GM18873 (cell line): ENCODE data around the gene SPARCL1.
"Not testable (repeated sequence)": the region's sequence is repeated elsewhere in the genome, so short reads cannot be mapped to it uniquely, and the experiment has no call there.

Experiments used
- ATAC-seq: cut with Tn5 transposase; IDR thresholded peaks from one replicate; pipeline ENCODE4 v1.9.1; 2021; ENCODE audit warnings: mild to moderate bottlenecking, moderate library complexity, moderate number of reproducible peaks; ENCODE audit not compliant: unreplicated experiment, low FRiP score

SPARCL1 gene, protein sequence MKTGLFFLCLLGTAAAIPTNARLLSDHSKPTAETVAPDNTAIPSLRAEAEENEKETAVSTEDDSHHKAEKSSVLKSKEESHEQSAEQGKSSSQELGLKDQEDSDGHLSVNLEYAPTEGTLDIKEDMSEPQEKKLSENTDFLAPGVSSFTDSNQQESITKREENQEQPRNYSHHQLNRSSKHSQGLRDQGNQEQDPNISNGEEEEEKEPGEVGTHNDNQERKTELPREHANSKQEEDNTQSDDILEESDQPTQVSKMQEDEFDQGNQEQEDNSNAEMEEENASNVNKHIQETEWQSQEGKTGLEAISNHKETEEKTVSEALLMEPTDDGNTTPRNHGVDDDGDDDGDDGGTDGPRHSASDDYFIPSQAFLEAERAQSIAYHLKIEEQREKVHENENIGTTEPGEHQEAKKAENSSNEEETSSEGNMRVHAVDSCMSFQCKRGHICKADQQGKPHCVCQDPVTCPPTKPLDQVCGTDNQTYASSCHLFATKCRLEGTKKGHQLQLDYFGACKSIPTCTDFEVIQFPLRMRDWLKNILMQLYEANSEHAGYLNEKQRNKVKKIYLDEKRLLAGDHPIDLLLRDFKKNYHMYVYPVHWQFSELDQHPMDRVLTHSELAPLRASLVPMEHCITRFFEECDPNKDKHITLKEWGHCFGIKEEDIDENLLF

DNA sequence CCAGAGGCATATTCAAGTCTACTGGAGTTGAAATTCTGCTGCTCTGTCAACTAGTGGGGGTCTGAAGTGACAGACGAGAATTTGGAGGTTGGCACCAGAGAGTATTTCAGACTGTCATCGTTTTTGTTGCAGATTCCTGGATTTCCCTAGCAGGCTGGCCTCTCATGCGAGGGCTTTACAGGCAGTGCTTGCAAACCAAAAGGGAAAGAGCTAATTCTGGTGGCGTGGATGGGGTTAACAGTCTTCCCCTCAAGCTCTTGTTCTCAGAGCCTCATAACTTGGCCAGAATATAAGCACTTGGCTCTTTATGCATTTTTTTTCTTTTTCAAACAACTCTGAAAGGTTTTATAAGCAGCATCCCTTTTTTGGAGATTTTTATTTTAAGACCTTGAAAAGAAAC is at the start of gene SPARCL1:
Gene SPARCL1 (minus strand): TSS at position 190 of the 400 bp plus-strand sequence. CDS start 29,802 bp downstream, outside the sequence.
- no peak for ATAC-seq

DNA sequence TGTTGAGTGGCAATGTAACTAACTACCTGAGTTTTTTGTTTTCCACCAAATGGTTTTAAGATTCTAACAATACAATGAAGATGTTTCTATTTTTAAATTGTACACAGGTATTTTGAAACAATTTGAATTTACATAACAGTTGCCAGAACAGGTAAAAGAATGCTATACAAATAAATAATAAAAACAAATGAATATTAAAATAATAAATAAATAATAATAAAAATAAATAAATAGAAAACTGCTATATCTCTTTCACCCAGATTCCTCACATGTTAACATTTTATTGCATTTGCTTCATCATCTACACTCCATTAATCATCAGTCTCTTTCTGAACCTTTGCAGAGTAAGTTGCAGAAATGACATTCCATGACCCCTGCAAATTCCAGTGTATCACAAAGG is 46.8 kb upstream of the SPARCL1 start:
- ATAC-seq, result no peak

DNA sequence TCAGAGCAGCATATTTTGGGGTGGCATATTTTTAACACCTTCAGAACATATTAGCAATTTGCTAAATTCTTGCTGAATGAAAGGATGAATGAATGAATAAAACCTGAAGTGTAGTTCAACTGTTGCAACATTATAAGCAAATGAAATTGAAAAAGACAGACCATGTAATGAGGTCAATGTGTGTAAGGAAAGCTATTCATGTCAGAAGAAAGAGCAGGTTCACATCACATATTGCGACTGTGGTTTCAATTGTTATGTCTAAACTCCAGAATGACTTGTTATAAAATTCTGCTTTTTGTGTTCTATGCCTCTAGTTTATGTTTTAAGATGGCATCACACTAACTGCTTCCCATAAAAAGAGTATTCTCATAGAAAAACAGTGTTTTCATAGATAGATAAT is 46.2 kb upstream of the SPARCL1 start:
- ATAC-seq, result no peak

DNA sequence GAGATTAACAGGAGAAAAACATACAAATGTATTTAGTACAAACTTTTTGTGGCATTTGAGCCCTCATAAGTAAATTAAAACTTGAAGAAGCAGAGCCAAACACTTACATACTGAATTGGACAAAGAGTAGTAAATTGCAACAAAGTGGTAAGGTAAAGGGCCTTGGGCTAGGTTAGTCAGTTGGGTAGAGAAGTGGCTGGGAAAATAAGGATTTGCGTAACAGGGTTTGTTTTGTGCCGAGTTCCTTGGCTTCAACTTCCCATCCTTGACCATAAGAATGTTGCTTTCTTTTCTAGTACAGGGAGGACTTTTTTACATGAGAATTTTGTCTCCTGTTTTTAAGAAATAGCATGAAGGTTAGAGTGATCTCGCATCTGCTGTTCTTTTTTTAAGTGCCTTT is 45.8 kb upstream of the SPARCL1 start:
- ATAC-seq, result no peak

DNA sequence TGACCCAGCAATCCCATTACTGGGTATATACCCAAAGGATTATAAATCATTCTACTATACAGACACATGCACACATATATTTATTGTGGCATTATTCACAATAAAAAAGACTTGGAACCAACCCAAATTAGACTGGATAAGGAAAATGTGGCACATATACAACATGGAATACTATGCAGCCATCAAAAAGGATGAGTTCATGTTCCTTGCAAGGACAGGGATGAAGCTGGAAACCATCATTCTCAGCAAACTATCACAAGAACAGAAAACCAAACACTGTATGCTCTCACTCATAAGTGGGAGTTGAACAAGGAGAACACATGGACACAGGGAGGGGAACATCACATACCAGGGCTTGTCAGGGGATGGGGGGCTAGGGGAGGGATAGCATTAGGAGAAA is 45.2 kb upstream of the SPARCL1 start:
- ATAC-seq, result not testable (repeated sequence)

DNA sequence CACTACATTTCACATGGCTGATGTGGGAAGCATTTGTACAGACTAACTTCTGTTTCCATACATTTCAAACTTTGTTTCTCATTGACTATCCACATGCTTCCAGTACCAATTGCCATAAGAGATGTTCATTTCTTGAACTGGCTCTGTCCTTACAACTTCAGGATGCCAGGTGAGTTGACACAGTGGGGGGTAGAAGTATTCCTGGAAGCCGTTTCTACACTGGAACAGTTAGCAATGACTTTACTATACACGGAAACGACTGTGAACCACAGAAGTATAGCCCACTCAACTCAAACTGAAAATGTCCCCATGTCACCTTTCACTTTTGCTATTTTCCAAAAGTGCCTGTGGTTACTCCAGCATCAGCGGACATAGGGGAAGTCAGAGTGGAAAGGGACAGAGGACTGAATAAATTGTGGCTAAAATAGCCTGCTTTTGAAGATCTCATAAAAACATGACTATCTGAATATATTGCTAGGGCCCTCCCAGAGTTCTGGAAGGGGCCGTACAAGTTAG is 41.2 kb upstream of the SPARCL1 start:
- ATAC-seq, result no peak

DNA sequence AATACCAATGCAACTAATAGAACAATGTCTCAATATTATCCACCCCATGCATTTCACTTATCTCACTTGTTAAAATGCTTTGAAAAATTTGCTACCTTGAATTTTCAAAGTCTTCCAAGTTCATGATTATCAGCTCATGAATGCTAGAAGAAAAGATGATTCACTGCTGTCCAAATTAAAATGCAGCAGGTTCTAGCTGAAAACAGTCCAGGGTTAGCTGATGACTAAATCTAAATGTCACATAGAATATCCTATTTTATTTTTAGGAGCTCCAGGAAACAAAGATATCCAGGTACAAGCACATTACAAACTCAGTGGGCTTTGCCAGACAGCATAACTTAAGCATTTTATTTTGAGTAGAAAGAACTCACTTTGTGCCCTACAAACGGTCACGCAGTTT is 38.0 kb upstream of the SPARCL1 start:
- ATAC-seq, result no peak

DNA sequence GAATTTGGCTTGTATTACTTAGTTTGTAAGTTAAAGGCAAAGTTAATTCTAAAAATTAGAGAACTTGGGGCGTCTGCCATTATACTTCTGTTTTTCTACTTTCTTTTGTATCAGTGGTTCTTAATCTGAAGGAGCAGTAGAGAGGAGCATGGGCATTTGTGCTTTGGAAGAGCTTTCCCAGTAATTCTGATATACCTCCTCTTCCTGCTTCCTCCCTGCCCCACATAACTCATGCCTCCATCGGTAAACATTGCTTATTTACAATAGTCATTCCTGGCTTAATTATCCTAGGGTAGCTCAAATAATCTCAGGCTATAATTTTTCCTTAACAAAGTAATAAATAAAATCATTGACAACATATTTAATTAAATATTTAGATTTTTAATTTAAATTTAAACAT is 37.1 kb upstream of the SPARCL1 start:
- no peak for ATAC-seq

DNA sequence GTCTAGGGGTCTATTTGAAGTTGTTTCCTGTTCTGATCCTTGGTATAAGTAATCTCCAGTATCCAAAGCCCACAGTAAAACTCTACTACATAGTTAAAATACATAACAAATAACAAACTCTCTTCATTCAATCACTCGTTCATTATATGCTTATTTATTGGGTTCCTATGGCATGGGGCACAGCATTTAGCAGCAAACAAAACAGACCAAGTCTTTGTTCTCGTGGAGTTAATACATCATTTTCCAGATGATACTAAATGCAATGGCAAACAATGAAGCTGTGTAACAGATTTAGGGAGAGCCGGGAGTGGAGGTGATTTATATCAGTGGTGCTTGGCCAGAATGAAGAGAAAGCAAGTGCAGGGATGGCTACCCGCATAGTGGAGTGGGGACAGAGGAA is 36.6 kb upstream of the SPARCL1 start:
- no peak for ATAC-seq

DNA sequence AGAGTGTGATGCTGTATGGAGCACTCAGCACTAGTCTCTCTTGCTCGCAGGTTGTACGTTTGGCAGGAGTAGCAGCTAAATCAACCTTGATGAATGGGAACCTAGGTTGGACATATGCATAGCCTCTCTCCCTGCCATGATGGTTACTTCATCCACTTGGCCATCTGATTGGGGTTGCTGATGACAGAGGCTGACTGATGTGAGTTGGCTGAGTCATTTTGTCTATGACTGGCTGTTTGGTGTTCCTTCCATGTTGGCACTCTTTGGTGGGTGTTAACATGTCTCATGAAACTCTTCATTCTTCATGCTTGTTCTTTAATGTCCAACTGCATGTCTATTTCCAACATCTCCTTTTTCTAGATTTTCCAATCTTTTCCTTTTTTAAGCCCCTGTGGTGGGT is 31.6 kb upstream of the SPARCL1 start:
- ATAC-seq, result no peak

DNA sequence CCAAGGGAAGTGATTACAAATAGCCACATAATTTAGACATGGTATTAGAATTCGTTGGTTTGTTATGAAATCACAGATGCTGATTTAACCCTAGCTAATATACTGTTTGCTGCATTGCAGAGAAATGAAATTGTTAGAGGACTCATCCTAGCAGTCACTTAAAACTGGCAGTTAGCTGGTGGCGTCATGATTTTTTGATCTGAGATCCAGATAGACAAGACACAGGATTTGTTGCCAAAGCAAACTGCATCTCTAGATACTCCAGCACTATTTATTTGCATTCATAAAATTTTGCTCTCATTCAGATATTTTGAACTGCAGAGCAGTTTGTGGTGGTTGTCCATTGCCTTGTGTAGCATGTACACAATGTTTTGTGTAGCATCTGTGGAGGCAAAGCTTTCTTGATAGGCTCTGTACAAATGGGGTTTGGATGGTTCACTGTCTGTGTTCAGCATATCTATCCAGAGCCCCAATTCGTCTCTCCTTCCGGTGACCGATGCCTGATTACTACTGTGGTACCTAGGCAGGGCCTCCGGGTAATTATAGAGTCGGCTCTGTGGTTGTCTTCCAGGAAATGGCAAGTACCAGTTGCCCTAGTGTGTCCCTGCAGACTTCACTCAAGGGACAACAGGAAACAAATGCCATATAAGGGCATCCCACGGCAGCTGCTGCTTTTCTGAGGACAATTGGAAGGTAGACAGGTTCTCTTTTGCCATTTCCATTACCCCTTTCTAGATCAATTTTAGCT is 30.1 kb upstream of the SPARCL1 start:
- ATAC-seq, result peak; percentile 99

DNA sequence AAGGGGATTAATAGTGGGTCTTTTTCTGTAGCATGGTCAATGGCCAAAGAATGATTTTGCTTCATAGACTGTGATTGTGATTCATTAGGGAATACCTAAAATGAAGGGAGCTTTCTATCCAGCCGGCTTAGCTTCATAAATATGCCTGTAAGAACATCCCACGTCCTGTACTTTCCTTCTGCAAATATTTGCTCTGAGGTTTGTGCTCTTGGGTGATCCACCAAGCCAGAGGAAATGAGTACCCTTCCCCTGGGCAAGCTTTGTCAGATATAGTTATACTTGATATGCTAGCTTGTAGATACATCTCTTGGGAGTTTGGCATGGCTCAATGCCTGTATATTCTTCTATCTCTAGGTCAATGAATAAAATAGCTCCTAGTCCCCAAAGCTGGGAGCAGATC is 28.2 kb upstream of the SPARCL1 start:
- no peak for ATAC-seq

DNA sequence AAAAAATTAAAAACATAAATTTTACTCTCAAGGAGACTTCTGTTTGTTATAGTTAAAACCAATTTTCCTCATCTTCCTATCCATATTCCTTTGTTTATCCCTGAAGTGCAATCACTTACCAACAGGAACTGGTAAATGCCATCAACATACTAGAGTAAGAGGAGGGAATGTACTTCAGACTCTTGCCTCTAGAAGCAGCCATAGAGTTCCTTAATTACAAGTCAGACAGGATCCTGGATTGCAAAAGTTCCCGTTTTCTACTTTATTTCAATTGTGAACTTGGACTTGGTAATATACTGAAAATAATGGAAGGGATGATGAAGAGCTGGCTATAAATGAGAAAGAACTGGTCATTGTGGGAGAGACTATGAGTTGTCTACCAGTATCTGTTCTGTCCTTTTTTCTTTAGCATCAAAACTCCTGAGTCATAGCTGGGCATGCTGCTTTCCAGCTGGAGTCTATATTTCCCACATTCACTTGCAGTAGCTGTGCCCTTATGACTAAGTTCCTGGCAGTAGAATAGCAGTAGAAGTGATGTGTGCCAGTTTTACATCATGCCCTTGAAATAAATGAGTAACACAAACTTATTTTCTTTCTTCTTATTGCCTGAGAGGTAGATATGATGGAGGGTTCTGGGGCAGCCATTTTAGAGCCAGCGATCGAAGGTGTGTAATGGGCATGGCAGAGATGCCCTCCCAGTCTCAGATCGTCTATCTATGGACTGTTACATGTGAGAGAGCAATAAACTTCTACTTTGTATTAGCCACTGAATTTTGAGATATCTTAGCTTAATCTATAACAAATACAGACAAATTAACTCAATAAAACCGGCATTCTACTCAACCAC is 26.8 kb upstream of the SPARCL1 start:
- ATAC-seq, result no peak

DNA sequence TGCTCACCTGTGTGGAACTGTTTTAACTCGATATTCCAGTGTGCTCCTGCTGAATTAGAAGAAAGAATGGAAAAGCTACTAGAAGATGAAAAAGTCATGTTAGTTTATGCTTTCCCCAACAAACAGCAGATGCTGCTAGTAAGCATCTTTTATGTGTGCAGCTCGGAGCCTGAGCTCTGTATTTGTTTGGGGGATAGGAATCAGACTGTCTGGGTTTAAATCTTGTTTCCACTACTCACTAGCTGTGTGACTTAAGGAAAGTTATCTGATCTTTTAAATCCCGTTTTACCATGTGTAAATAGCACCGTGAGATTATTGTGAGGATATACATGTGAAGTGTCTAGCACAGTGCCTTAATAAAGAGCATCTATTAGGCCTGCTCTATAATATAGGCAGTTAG is 24.0 kb upstream of the SPARCL1 start:
- no peak for ATAC-seq

DNA sequence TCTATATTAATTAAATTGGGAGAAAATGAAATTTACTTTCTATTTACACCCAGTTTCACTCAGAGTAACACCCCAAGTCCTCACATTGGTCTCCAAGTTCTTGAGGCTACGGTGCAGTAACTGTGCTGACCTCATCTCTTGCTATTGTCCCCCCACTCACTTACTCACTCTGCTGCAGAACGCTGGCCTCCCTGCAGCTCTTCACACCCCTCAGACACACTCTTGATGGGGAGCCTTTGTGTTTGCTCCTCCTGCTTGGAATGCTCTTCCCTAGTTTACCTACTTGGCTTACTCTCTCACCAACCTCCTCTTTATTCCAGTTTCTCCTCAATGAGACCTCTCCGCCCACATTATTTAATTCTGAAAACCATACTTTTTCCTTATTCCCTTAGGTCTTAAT is 22.2 kb upstream of the SPARCL1 start:
- ATAC-seq, result no peak

DNA sequence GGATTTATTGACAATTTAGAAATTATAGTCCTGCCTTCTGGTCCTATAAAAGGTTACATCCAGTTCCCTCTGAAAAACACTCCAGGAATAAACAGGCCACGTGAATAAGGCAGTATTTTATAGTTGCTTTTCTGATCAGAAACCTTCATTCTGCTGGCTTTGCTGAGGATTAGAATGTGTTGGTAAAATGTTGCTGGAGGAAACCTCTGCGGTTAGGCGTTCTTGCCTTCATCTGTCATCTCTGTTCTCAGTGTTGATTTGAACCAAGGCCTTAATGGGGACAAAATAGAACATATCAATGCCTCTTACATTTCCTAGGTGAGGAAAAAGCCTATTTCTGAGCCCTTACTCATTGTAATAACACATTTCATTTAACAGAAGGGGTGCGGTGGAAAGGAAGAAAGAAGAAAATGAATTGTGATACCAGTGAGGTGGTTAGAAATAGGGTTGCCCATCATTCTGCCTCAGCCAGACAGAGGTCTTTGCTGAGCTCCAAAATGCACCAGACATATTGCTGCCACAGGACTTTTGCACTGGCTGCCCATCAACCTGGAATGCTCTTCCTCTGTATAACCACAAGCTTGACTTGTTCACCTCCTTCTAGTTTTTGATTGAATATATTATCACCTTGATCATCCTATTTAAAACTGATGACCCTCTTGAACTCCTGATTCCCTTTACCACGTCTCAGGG is 18.0 kb upstream of the SPARCL1 start:
- no peak for ATAC-seq

DNA sequence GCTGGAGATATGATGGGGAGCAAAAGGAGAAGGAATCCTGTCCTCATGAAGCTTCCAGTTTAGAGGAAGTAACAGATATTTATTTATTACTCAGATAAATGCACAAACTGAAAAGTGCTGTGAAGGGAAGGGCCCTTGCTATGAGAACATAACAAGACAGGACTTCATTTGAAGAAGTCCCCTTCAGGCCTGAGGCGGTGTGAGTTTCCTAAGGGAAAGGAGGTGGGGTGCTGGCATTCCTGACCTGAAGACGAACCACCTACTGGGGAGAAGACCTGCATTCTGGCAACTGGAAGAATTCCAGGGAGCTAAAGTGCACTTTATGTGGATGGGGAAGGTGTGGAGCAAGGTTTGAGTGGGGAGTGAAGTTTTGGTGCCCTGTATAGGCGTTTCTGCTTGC is 15.9 kb upstream of the SPARCL1 start:
- ATAC-seq, result no peak

DNA sequence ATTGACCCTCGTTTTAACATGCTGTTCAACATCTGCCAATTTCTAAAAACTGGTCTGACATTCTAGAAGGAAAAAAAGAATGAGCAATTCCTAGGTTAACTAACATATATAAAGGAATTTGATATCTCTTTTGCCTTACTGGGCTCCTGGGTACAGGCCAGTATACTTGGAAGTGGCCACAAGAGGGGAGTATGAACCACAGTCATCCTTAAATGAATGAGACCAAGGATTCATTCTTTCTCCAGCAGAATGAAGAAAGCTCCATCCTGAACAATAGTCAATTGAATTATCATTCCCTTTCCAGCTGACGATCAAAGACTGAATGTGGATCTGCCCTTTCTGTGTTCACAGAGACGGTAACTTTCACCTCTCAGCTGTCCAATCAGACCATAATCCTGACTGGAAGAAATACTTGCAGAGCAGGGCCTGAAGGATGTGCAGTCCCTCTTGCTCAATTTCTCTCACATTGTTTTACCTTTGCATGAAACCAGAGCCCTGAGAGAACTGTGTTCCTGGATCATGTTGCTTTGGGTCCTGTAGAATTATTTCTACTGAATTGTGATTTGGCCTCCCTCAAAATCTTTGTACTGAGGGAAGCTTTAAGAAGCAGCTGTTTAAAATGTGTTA is 14.8 kb upstream of the SPARCL1 start:
- ATAC-seq, result no peak

DNA sequence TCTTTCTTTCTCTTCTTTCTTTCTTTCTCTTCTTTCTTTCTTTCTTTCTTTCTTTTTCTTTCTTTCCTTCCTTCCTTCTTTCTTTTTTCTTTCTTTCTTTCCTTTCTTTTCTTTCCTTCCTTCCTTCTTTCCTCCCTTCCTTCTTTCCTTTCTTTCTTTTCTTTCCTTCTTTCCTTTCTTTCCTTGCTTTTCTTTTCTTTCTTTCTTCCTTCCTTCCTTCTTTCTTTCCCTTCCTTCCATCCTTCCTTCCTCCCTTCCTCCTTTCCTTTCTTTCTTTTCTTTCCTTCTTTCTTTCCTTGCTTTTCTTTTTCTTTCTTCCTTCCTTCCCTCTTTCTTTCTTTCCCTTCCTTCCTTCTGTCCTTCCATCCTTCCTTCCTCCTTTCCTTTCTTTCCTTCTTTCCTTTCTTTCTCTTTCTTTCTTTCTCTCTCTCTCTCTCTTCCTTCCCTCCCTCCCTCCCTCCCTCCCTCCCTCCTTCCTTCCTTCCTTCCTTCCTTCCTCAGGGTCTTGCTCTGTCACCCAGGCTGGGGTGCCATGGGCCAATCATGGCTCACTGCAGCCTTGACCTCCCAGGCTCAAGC is 13.6 kb upstream of the SPARCL1 start:
- ATAC-seq, result no peak
